ENCODE results near the gene GPR17. TPM values are rescaled to one million over a fixed set of nuclear protein-coding genes. Genes with fewer than 3 reads are reported as not detected.

Gene GPR17
- total RNA-seq, 2 experiments from 2014 or later, result 0.22 TPM; not detected in 1

DNA sequence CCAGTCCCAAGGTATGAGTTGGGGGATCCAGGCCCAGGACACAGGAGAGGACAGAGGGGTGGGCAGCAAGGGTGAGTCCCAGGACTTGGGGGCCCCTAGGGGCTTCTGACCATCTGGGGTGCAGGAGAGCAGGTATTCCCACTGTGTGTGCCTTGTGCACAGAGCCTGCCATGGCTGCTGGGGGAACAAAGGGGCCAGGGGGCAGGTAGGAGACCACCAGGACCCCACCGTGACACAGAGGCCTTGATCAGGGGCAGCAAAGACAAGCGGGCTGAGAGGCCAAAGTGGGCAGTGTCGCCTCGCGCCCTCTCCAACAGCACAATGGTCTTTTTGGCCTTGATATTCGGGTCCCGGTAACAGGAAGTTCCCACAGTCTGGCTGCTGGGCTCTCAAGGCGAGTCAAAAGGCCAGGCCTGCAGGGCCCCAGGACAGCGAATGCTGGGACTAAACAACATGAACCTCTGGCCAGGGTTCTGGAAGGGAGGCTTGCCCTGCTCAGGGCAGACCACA, 12.3 kb upstream of the GPR17 start:
- DNase-seq (ENCODE audit: low spot score), result no peak
- Histone ChIP-seq H3K36me3 (ENCODE audit: insufficient read depth, low read length) (no peaks in the 10 kb centered on the region), H3K4me3 (ENCODE audit: low read depth, low read length, poor library complexity, severe bottlenecking) (no peak overlapping the region), H3K79me2 (ENCODE audit: insufficient read depth, low read depth, low read length) (no peaks in the 10 kb centered on the region), H4K20me1 (ENCODE audit: insufficient read depth, low read length) (no peaks in the 10 kb centered on the region), H3K9me3 (ENCODE audit: low read length) (no peaks in the 10 kb centered on the region), H3K4me2 (ENCODE audit: low read length) (no peak overlapping the region), H3K9me2 (ENCODE audit: insufficient read depth, low read length) (no peaks in the 10 kb centered on the region), H3K4me1 (ENCODE audit: insufficient read depth, low read length, poor library complexity, severe bottlenecking) (no peaks in the 10 kb centered on the region), H2AFZ (ENCODE audit: low read length) (no peak overlapping the region), H3K27ac (ENCODE audit: low read depth, low read length, poor library complexity, severe bottlenecking) (no peak overlapping the region)
- TF ChIP-seq, protein P1, sequence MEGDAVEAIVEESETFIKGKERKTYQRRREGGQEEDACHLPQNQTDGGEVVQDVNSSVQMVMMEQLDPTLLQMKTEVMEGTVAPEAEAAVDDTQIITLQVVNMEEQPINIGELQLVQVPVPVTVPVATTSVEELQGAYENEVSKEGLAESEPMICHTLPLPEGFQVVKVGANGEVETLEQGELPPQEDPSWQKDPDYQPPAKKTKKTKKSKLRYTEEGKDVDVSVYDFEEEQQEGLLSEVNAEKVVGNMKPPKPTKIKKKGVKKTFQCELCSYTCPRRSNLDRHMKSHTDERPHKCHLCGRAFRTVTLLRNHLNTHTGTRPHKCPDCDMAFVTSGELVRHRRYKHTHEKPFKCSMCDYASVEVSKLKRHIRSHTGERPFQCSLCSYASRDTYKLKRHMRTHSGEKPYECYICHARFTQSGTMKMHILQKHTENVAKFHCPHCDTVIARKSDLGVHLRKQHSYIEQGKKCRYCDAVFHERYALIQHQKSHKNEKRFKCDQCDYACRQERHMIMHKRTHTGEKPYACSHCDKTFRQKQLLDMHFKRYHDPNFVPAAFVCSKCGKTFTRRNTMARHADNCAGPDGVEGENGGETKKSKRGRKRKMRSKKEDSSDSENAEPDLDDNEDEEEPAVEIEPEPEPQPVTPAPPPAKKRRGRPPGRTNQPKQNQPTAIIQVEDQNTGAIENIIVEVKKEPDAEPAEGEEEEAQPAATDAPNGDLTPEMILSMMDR (conservative IDR thresholded peaks at IDR 0.05; ENCODE audit: low read length), result no peak
- TF ChIP-seq EZH2phosphoT487 (IDR thresholded peaks at IDR 0.05; ENCODE audit: borderline replicate concordance, low read depth, low read length), result no peak
- no TSS peak for BruUV-seq (replicated peaks)
- POLR2A ChIA-PET, result interaction anchor here (0.8 kb wide), 1 partner anchor 8 kb away, joined by 3 read pairs; no protein-coding TSS in a partner anchor
- CTCF ChIA-PET (ENCODE audit: unreplicated experiment), result no interaction called here
- intact Hi-C loops (cut with micrococcal nuclease; ENCODE audit: unreplicated experiment), result no loop called here

DNA sequence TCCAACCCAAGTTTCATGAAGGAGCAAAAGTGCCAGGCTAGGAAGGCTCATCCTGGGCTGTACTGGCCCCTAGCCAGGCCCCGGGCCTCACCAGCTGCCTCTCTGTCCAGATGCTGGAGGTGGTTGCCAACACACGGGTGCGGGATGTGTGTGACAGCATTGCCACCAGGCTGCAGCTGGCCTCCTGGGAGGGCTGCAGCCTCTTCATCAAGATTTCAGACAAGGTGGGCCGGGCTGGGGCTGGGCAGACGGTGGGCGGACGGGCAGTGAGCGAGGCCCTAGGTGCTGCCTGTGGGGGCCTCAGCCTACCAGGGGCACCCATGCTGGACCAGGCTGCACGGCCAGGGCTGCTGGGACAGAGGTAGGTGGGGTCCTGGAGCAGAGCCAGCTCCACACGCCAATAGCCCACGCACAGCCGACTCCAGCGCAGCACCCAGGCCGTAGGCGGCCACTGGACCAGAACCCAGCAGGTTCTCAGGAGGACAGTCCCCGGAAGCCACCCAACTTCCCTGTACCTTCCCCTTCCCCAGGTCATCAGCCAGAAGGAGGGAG, 11.8 kb upstream of the GPR17 start:
- H3K79me2 ChIP-seq (ENCODE audit: insufficient read depth, low read depth, low read length), result no peaks in the 10 kb centered on the region
- no peak overlapping the region for H3K27ac ChIP-seq (ENCODE audit: low read depth, low read length, poor library complexity, severe bottlenecking)
- DNase-seq (ENCODE audit: low spot score), result no peak
- intact Hi-C loops (cut with micrococcal nuclease; ENCODE audit: unreplicated experiment), result no loop called here
- no peaks in the 10 kb centered on the region for H3K36me3 ChIP-seq (ENCODE audit: insufficient read depth, low read length)
- no peak overlapping the region for H2AFZ ChIP-seq (ENCODE audit: low read length)
- TF ChIP-seq, protein P1 (conservative IDR thresholded peaks at IDR 0.05; ENCODE audit: low read length), result no peak
- TF ChIP-seq EZH2phosphoT487 (IDR thresholded peaks at IDR 0.05; ENCODE audit: borderline replicate concordance, low read depth, low read length), result no peak
- CTCF ChIA-PET (ENCODE audit: unreplicated experiment), result no interaction called here
- H3K4me3 ChIP-seq (ENCODE audit: low read depth, low read length, poor library complexity, severe bottlenecking), result no peak overlapping the region
- H3K9me3 ChIP-seq (ENCODE audit: low read length), result no peaks in the 10 kb centered on the region
- H3K4me1 ChIP-seq (ENCODE audit: insufficient read depth, low read length, poor library complexity, severe bottlenecking), result no peaks in the 10 kb centered on the region
- POLR2A ChIA-PET, result interaction anchor here (0.8 kb wide), 1 partner anchor 9 kb away, joined by 3 read pairs; no protein-coding TSS in a partner anchor
- H4K20me1 ChIP-seq (ENCODE audit: insufficient read depth, low read length), result no peaks in the 10 kb centered on the region
- no peak overlapping the region for H3K4me2 ChIP-seq (ENCODE audit: low read length)
- H3K9me2 ChIP-seq (ENCODE audit: insufficient read depth, low read length), result no peaks in the 10 kb centered on the region
- BruUV-seq (replicated peaks), result no TSS peak

DNA sequence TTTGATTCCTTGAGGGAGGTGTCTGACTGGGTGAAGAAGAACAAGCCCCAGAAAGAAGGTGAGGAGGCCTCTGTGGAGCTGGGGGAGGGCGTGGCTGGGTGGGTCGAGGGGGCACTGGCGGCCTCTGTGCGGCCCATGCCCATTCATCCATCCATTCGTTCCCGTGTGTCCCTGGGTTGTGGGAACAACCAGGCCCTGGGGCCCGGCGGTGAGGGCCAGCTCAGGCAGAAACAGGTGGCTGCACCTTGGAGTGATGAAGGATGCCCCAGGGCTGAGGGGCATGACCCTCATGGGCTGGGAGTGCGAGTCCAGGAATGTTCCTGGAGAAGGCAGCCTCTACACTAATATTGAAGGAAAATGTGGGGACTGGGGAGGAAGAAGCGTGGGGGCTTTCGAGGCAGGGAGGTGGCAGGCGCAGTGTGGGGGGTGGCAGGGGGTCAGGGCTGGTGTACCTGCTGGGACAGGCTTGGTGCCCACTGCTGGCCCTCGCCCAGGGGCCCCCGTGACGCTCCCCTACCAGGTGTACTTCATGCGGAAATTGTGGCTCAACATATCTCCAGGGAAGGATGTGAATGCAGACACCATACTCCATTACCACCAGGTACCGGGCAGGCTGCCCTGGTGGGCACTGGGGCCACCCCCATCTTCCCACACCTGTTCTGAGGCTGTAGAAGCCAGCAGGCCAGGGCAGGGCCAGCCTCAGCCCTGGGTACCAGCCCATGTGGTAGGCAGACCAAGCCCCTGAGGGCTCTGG, 11.2 kb upstream of the GPR17 start:
- Histone ChIP-seq H3K4me2 (ENCODE audit: low read length) (no peak overlapping the region), H4K20me1 (ENCODE audit: insufficient read depth, low read length) (no peaks in the 10 kb centered on the region), H3K36me3 (ENCODE audit: insufficient read depth, low read length) (no peaks in the 10 kb centered on the region), H3K27ac (ENCODE audit: low read depth, low read length, poor library complexity, severe bottlenecking) (no peak overlapping the region), H3K4me1 (ENCODE audit: insufficient read depth, low read length, poor library complexity, severe bottlenecking) (peaks cover 3% of the 10 kb centered on the region), H3K79me2 (ENCODE audit: insufficient read depth, low read depth, low read length) (no peaks in the 10 kb centered on the region), H3K9me3 (ENCODE audit: low read length) (no peaks in the 10 kb centered on the region), H2AFZ (ENCODE audit: low read length) (no peak overlapping the region), H3K9me2 (ENCODE audit: insufficient read depth, low read length) (no peaks in the 10 kb centered on the region), H3K4me3 (ENCODE audit: low read depth, low read length, poor library complexity, severe bottlenecking) (no peak overlapping the region)
- TF ChIP-seq EZH2phosphoT487 (IDR thresholded peaks at IDR 0.05; ENCODE audit: borderline replicate concordance, low read depth, low read length), result no peak
- TF ChIP-seq, protein P1 (conservative IDR thresholded peaks at IDR 0.05; ENCODE audit: low read length), result no peak
- ChIA-PET POLR2A (interaction anchor here (0.8 kb wide), 1 partner anchor 9 kb away, joined by 3 read pairs; no protein-coding TSS in a partner anchor), CTCF (ENCODE audit: unreplicated experiment) (no interaction called here)
- intact Hi-C loops (cut with micrococcal nuclease; ENCODE audit: unreplicated experiment), result no loop called here
- DNase-seq (ENCODE audit: low spot score), result no peak
- BruUV-seq (replicated peaks), result no TSS peak

Measured in OCI-LY7 (cell line).